Measurements from ENCODE around the gene ITPKB. TPM values are rescaled to one million over a fixed set of nuclear protein-coding genes. Genes with fewer than 3 reads are reported as not detected.

Gene ITPKB
- total RNA-seq, 2 experiments from 2014 or later: 40.9 to 43.4 TPM

DNA sequence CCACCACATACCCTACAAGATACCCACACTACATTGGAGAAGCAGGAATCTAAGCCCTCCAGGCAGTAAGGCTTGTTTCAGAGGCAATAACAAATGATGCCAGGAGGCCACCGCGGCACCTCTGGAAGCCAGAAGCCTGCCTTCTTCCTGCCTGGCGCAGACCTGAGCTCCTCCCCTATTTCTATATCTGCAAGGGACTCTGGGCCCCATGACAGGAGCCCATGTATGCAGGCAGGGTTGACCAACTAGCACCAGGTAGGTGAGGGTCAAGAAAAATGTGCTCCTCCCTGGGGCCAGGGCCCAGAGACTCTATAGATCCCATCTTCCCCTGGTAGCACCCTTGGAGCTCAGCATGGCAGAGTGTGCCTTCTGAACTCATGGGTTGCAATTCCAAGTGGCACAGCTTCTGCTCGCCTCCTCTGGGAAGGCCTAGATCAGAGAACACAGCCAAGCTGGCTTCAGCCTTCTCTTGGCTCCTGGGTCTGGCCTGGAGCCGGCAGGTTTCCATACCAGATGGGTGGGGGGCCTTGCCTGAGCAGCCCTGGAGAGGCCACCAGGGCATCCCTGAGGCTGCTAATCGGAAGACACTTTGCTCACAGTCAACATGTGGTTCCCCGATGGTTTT, 105.4 kb downstream of the ITPKB start:
- no peaks in the 10 kb centered on the region for H3K9me3 Mint-ChIP-seq (ENCODE audit: low read depth)
- ATAC-seq (no peak), DNase-seq (peak; percentile 40)
- CTCF ChIA-PET: interaction anchor here (0.7 to 5.8 kb wide), 23 partner anchors 8 to 360 kb away, joined by 3 to 79 read pairs (median 4); no protein-coding TSS in a partner anchor
- H3K27ac Mint-ChIP-seq: no peak overlapping the region
- peaks cover 28% of the 10 kb centered on the region for H3K4me1 Mint-ChIP-seq
- no peaks in the 10 kb centered on the region for H3K27me3 Mint-ChIP-seq
- H3K36me3 Mint-ChIP-seq: peaks cover 10% of the 10 kb centered on the region
- H3K4me3 Mint-ChIP-seq: no peak overlapping the region

DNA sequence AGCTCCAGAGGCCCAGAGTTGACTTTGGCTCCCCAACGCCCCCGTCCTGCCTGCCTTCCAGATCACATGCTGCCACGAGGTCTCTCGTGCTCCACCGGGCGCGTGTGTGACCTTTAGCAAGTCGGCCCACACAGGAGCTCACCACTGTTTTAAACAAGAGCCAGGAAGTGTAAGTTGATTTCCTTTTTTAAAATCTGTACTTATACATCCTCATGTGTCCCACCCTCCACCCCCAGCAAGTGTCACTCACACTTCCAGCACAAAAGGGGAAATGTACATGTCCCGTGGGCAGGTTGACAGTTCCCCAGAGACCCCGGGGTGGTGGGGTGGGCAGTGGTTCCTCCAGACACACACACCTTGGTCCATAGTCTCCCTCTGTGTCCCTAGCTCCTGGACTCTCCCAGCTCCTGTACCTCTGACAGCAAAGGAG, 106.1 kb downstream of the ITPKB start:
- ATAC-seq: no peak
- H3K27me3 Mint-ChIP-seq: no peaks in the 10 kb centered on the region
- H3K4me3 Mint-ChIP-seq: no peak overlapping the region
- peak; percentile 44 for DNase-seq
- CTCF ChIA-PET: interaction anchor here (0.7 to 5.8 kb wide), 19 partner anchors 9 to 361 kb away, joined by 3 to 79 read pairs (median 4); no protein-coding TSS in a partner anchor
- no peak overlapping the region for H3K27ac Mint-ChIP-seq
- peaks cover 28% of the 10 kb centered on the region for H3K4me1 Mint-ChIP-seq
- H3K36me3 Mint-ChIP-seq: peaks cover 10% of the 10 kb centered on the region
- H3K9me3 Mint-ChIP-seq (ENCODE audit: low read depth): no peaks in the 10 kb centered on the region

DNA sequence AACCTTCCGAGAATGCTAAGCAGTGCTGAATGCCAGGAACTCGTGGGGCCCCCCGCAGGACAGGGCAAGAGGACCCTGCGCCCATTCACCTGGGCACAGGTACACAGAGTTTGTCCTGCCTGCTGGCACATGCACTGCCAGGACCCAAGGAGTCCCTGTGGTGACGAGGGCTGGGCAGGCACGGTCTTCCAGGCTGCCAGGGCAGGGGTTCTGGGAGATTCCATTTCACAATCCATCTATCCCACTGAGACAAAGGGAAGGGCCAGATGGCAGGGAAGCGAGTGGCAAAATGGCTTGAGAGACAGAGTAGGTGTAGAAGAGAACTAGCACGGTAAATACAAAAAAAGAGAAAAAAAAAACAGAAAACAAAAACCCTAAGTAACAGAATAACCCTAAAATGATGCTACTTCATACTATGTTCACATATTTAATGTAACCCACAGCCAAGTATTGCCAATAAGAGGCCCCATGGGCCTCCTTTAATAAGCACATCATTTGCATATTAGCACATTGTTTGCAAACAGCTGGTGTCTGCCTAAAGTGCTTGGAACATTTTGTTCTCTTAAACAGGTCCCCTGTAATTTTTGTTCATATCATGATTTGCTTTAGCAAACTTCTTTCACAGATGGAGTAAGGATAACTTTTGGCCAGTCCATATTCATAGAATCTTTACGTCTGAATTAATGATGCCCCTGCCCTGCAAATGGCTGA, 106.8 kb downstream of the ITPKB start:
- Mint-ChIP-seq H3K9me3 (ENCODE audit: low read depth) (no peaks in the 10 kb centered on the region), H3K27ac (no peak overlapping the region), H3K4me1 (peaks cover 32% of the 10 kb centered on the region), H3K27me3 (no peaks in the 10 kb centered on the region), H3K4me3 (no peak overlapping the region), H3K36me3 (peaks cover 10% of the 10 kb centered on the region)
- CTCF ChIA-PET: interaction anchor here (0.7 to 5.8 kb wide), 9 partner anchors 9 to 206 kb away, joined by 3 to 79 read pairs (median 5); no protein-coding TSS in a partner anchor
- DNase-seq: peak; percentile 26
- ATAC-seq: no peak

DNA sequence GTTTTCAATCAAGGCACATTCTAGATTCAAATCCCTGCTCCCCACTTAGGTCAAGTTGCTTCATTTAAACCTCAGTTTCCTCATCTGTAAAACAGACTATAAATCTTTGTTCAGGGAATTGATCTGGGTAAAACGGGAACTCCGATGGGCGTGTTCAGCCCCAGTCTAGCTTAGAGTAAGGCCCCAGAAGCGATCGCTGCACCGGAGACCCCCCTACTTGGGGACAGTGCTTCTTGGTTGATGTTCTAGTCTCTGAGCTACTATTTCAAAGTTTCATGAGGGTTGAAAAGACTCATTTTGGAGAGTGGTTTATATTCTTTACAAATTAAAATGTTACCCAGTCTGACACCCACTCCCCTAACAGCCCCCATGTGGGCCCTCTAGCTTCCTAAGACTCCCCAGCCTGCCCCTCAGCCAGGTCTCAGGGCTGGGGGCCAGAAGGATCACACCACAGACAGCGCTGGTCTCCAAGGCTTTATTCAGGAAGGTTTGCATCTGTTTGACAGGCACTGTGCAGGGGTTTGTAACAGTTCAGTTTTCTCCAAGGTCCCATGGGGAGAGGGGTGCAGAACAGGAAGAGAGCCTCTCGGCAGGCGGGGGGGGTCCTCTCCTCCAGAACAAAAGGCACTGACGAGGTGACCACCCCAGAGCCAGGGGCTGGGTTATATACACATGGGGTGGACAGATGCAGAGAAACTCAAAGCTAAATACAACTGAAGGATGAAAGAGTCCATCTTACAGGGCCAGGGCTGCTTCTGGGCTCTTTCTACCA, 107.7 kb downstream of the ITPKB start:
- Mint-ChIP-seq H3K36me3 (peaks cover 8% of the 10 kb centered on the region), H3K27me3 (no peaks in the 10 kb centered on the region), H3K4me3 (no peak overlapping the region), H3K9me3 (ENCODE audit: low read depth) (no peaks in the 10 kb centered on the region), H3K27ac (no peak overlapping the region), H3K4me1 (peaks cover 37% of the 10 kb centered on the region)
- no peak for ATAC-seq
- DNase-seq: no peak
- CTCF ChIA-PET: interaction anchor here (0.7 to 5.8 kb wide), 4 partner anchors 11 to 196 kb away, joined by 3 to 79 read pairs (median 10); no protein-coding TSS in a partner anchor

DNA sequence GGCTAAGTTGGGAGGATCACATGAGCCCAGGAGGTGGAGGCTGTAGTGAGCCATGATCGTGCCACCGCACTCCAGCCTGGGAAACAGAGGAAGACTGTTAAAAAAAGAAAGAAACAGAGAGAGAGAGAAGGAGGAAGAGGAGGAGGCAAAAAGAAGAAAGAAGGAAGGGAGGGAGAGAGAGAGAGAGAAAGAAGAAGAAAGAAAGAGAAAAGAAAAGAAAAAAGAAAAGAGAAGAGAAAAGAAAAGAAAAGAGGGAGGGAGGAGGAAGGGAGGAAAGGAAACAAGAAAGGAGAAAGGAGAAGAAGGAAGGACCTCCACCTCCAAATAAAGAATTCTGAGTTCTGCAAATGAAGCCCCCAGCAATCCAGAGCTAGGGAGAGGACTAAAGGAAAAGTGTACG, 108.5 kb downstream of the ITPKB start:
- H3K4me1 Mint-ChIP-seq: peaks cover 36% of the 10 kb centered on the region

DNA sequence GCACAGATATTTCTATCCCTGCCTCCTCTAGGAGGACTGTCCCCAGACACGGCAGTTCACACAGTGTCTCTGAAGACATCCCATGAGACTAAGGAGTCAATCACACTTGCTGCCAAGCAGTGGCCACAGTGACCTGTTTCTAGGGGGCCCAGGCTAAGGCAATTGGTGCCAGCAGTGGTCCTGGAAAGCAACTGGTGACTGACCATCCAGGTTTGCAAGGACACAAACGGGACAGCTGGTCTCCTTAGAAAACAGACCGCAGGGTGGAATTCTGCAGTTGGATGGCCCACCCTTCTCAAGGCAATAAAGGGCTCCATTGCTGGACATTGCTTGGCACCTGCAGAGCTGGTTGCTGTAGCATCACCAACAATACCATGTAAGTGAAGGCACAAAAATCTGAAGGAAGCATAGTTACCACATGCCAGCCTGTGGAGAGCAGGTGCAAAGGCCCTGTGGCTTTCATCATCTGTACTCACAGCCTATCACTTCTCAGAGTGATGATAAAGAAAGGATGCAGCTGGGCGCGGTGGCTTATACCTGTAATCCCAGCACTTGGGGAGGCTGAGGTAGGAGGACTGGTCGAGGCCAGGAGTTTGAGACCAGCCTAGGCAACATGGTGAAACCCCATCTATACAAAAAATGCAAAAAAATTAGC, 109.1 kb downstream of the ITPKB start:
- no peak for DNase-seq
- no peak for ATAC-seq
- H3K9me3 Mint-ChIP-seq (ENCODE audit: low read depth): no peaks in the 10 kb centered on the region
- H3K27me3 Mint-ChIP-seq: no peaks in the 10 kb centered on the region
- H3K36me3 Mint-ChIP-seq: peaks cover 5% of the 10 kb centered on the region
- peaks cover 30% of the 10 kb centered on the region for H3K4me1 Mint-ChIP-seq
- H3K27ac Mint-ChIP-seq: no peak overlapping the region
- H3K4me3 Mint-ChIP-seq: no peak overlapping the region
- CTCF ChIA-PET: interaction anchor here (0.6 kb wide), 1 partner anchor 7 kb away, joined by 3 read pairs; no protein-coding TSS in a partner anchor

More for the DNA sequence above, 108.5 kb downstream of the ITPKB start:
- no peak overlapping the region for H3K4me3 Mint-ChIP-seq
- no peaks in the 10 kb centered on the region for H3K27me3 Mint-ChIP-seq
- H3K27ac Mint-ChIP-seq: no peak overlapping the region
- ATAC-seq (no peak), DNase-seq (no peak)
- CTCF ChIA-PET: interaction anchor here (0.7 to 1.4 kb wide), 2 partner anchors 52 to 57 kb away, joined by 3 to 4 read pairs; no protein-coding TSS in a partner anchor
- peaks cover 8% of the 10 kb centered on the region for H3K36me3 Mint-ChIP-seq
- H3K9me3 Mint-ChIP-seq (ENCODE audit: low read depth): no peaks in the 10 kb centered on the region

DNA sequence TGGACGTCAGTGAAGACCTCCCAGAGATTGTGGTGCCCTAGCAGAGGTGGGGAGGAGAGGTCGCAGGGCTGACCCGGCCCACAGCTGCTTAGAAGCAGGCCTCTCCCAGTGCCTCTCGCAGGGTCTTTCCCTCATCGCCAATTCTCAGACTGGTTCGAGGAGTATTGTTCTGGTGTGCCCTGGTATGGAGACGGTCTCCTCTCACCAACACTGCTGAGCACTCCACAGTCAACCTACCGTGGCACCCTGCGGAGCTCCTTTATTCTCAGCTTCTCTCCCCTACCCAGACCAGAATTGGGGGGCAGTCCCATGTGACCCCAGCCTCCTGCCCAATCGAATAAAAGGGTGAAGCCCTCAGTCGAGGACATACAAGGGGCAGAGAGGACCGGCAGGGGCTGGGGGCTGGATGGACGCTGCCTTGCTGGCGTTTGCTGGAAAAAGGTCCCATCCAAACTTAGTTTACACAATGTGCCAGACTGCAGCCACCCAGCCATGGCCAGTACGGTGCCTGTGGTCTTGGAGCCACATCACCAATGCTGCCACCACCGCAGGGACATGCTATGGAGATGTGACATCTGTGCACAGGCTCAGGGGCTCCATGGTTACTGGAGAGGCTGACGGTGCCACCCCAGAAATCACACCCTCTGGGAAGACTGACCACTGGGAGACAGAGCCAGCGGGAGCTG, 109.7 kb downstream of the ITPKB start:
- CTCF ChIA-PET: interaction anchor here (0.6 to 1.2 kb wide), 2 partner anchors 8 to 24 kb away, joined by 3 to 5 read pairs; no protein-coding TSS in a partner anchor
- Mint-ChIP-seq H3K4me1 (peaks cover 27% of the 10 kb centered on the region), H3K36me3 (peaks cover 3% of the 10 kb centered on the region), H3K9me3 (ENCODE audit: low read depth) (no peaks in the 10 kb centered on the region), H3K27ac (no peak overlapping the region), H3K27me3 (no peaks in the 10 kb centered on the region), H3K4me3 (no peak overlapping the region)
- ATAC-seq (no peak), DNase-seq (no peak)

DNA sequence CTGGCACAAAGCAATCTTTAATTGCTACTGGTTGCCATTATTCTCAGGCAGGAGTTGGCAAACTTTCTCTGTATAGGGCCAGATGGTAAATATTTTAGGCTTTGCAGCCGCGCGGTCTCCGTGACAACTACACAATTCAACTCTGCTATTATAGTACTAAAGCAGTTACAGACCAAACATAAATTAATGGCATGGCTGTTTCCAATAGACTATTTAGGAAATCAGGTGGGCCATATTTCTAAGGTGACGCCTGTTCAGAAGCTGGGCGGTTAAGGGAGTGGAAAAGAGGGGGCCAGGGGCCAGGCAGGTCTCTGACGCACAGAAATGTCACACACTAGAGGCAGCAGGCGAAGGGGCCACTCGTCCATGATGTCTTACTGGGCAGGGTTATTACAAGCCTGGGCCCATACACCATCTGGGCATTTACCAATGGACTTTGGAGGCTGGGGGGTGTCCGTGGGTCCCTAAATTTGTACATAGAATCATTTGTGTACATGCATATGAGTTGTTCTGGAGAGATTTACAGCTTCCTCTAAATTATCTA, 110.4 kb downstream of the ITPKB start:
- Mint-ChIP-seq H3K4me3 (no peak overlapping the region), H3K27ac (no peak overlapping the region), H3K36me3 (peaks cover 2% of the 10 kb centered on the region), H3K27me3 (no peaks in the 10 kb centered on the region), H3K4me1 (peaks cover 25% of the 10 kb centered on the region), H3K9me3 (ENCODE audit: low read depth) (no peaks in the 10 kb centered on the region)
- DNase-seq: no peak
- no peak for ATAC-seq
- CTCF ChIA-PET: interaction anchor here (1.1 to 1.2 kb wide), 2 partner anchors 20 to 25 kb away, joined by 3 to 5 read pairs; no protein-coding TSS in a partner anchor

DNA sequence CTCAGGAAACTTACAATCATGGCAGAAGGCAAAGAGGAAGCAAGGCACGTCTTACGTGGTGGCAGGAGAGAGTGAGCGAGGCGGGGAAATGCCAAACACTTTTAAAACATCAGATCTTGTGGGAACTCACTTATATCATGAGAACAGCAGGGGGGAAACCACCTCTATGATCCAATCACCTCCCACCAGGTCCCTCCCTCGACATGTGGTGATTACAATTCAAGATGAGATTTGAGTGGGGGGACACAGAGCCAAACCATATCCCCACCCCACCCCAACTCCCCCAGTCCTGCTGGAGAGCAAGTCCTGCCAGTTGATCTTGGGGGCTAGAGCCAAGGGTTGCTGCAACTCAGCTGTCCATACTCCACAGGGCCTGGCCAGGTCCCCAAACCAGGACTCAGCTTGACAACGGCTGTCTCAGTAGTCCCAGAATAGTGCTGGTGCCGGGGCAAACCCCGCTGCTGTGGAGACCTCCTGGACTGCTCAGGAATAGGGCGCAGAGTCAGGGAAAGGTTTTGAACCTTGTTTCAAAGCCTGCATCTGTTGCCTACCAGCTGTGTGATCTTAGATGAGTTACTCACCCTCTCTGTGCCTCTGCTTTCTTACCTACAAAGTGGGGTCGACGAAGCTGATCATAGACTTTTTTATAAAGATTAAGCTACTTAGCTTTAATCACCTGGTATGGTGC, 111.0 kb downstream of the ITPKB start:
- CTCF ChIA-PET: interaction anchor here (1.1 to 2.5 kb wide), 3 partner anchors 19 to 196 kb away, joined by 3 to 23 read pairs (median 5); no protein-coding TSS in a partner anchor
- H3K9me3 Mint-ChIP-seq (ENCODE audit: low read depth): no peaks in the 10 kb centered on the region
- H3K4me3 Mint-ChIP-seq: no peak overlapping the region
- no peaks in the 10 kb centered on the region for H3K27me3 Mint-ChIP-seq
- no peak overlapping the region for H3K27ac Mint-ChIP-seq
- no peak for DNase-seq
- peaks cover 2% of the 10 kb centered on the region for H3K36me3 Mint-ChIP-seq
- ATAC-seq: no peak
- H3K4me1 Mint-ChIP-seq: peaks cover 22% of the 10 kb centered on the region

DNA sequence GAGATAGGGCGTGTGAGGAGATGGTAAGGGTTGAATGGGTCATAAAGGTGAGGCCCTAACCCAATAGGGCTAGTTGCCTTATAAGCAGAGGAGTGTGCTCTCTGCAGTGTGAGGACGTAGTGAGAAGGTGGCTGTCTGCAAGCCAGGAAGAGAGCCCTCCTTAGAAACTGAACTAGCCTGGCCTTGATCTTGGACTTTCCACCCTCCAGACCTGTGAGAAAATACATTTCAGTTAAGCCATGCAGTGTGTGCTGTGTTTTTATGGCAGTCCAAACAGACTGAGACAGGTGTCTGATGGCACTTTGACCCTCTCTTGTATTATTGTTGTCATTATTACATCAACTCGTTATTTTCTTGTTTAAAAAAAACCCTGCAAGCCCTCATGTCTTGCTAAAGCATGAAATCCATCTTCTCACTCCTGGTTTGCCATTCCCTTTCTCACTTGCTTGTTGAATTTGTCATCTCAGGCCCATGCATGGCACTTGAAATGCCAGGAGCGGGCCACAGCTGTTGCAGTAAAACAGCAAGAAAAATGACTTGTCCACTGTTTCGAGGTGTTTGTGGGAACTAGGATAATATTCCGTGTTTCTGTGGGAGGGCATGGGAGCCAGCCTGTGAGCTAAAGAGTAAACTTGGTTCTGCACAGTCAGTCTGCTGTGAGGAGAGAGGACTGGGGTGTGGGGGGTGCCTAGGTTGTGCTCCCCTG, 111.9 kb downstream of the ITPKB start:
- Mint-ChIP-seq H3K27me3 (peaks cover 3% of the 10 kb centered on the region), H3K27ac (no peak overlapping the region), H3K9me3 (ENCODE audit: low read depth) (no peaks in the 10 kb centered on the region), H3K4me1 (peaks cover 16% of the 10 kb centered on the region), H3K4me3 (no peak overlapping the region), H3K36me3 (peaks cover under 1% of the 10 kb centered on the region)
- ATAC-seq (peak; percentile 11), DNase-seq (no peak)
- CTCF ChIA-PET: interaction anchor here (0.6 to 2.5 kb wide), 38 partner anchors 8 to 915 kb away, joined by 3 to 28 read pairs (median 4); partner anchors contain the start of genes COQ8A and PARP1

DNA sequence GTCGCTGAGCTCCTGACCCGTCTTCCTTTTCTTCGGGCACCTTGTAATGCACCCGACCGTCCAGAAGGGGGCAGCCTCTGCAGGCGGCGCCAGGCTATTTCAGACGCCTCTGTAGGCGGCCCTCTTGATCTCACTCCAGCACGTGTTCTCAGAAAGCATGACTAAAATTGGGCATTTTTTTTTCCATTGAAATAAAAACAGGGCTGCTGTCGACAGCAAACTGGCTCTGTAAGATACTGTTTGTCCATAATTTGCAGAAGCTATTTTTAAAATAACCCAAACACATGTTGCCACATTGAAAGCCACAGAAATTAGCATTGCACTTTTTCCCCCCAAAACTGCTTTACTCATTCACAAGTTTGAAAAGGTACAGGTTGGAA, 112.5 kb downstream of the ITPKB start:
- H3K27ac Mint-ChIP-seq: peak overlapping the region; percentile 14
- DNase-seq (peak; percentile 87), ATAC-seq (peak; percentile 92)
- H3K36me3 Mint-ChIP-seq: no peaks in the 10 kb centered on the region
- no peak overlapping the region for H3K4me3 Mint-ChIP-seq
- peaks cover 16% of the 10 kb centered on the region for H3K4me1 Mint-ChIP-seq
- peaks cover 3% of the 10 kb centered on the region for H3K27me3 Mint-ChIP-seq
- CTCF ChIA-PET: interaction anchor here (0.5 to 2.5 kb wide), 58 partner anchors 9 to 916 kb away, joined by 3 to 28 read pairs (median 3); partner anchors contain the start of genes COQ8A and PARP1
- H3K9me3 Mint-ChIP-seq (ENCODE audit: low read depth): no peaks in the 10 kb centered on the region
